Measurements from ENCODE around the gene ZCCHC14.
"Not testable (repeated sequence)": the region's sequence is repeated elsewhere in the genome, so short reads cannot be mapped to it uniquely, and the experiment has no call there.

ZCCHC14 gene

DNA sequence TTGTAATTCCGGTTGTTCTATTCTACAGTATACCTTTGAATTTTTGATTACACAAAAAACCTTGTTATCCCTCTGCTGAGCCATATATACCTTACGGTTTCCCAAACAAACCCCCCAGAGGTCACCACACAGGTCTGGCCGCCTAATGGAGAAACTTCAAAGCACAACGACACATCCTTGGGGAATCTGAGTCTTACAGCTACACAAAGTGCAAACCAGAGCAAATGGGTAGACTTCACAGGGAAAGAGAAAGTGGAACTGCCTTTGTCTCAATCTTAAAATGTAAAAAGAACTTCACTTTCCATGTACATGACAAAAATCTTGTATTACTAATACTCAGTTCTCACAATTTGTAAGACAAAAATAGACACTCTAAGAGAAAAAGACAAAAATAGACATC, 111.9 kb downstream of the ZCCHC14 start:
- no peak for DNase-seq (ENCODE audit: low spot score)

DNA sequence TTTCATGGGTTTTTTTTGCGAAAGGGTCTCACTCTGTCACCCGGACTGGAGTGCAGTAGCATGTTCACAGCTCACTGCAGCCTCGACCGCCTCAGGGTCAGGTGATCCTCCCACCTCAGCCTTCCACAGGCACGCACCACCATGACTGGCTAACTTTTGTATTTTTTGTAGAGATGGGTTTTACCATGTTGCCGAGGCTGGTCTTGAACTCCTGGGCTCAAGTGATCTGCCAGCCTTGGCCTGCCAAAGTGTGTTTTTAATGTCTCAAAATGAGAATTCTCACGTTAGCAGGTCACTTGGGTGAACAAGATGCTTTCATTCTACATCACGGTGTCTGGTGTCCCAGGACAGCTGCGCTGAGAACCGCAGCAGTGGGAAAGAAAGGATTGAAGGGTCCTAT, 112.4 kb downstream of the ZCCHC14 start:
- no peak for DNase-seq (ENCODE audit: low spot score)

DNA sequence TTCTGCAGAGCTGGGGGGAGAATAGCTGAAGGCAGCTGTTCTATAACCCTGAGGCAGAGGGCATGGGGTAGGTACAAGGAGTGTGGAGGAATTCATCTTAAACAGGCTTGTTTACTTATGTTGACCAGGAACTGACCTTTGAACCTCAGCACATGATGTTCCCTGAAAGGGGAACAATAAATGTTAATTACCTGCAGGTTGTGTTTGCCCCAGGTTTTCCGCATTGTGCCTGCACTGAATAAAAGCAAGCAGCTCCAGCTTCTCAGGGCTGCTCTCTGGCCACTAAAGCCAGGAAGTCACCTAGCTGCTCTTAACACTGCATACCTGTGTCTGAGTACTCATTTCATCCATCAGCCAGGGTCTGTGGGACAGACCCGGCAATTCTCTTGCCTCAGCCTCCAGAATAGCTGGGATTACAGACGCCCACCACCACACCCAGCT, 113.5 kb downstream of the ZCCHC14 start:
- not testable (repeated sequence) for DNase-seq (ENCODE audit: low spot score)

DNA sequence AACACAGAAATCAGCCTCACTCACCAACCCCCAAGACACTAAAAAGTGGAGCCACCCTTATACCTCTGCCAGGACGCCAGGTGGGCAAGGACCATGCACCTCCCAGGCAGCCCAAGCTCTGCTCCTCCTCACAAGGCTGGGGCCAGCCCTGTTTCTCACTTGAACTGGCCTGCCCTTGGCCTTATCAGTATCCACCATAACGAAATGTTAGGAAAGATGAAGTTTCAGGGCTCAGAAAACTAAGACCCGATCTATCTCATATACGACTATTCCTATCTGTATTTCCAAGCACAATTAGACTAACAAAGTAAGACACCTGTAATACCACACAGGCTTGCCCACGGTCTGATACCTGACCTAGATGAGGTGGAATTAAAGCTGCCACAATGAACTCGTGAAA, 116.2 kb downstream of the ZCCHC14 start:
- DNase-seq (ENCODE audit: low spot score): peak; percentile 59

DNA sequence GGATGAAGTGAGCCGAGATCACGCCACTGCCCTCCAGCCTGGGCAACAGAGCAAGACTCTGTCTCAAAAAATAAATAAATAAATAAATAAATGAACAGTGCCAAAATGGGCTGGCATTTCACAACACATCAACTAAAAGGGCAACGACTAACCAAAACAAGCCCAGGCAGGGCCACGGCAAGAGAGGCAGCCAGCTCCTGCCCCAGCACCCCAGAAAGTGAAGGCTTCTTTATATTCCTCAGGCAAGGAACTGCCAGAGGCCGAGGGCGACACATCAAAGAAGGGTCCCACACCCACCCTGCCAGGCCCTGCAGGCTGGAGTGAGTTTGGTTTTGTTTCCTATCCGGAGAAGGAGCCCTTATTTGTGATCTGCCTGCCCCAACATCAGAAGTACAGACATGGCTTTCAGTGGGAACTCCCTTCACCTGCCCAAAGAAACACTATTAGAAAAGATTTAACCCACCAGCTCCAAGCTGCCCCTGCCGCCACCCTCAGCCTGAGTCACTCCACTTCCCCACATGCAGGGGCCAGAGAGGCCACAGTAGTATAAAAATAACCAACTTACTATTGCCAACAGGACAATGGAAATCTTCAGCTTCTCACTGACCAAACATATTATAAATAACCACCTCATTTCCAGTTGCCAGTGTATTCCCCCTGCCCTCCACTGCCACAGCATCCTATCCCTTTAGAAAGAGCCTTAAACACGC, 117.2 kb downstream of the ZCCHC14 start:
- DNase-seq (ENCODE audit: low spot score): no peak

DNA sequence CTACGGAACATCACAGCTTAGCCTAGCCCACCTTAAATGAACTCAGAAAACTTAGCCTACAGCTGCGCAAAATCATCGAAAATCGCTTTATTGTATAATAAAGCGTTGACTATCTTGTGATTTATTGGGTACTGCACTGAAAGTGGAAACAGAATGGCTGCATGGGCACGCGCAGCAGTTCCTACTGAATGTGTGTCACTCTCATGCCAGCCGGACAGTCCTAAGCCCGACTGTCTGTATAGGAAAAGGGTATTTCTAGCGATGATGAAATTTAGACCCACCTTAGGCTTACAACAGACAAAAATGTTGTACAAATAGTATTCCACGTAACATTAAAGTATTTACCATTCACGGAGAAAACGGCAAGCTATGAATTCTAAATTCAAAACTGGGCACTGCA, 118.5 kb downstream of the ZCCHC14 start:
- no peak for DNase-seq (ENCODE audit: low spot score)

DNA sequence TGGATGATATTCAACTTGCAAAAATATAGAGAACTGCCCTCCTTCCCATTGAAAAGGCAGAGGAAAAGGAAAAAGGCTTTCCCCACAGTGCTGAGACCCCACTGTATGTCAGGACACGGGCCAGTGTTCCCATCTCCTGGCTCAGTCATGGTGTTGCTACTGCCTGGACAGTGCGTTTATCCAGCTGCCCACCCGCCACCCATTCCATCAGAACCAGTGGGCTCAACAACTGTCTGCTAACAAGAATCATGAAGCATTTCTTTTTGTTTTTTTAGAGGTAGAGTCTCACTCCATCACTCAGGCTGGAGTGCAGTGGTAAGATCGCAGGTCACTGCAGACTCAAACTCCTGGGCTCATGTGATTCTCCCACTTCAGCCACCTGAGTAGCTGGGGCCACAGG, 120.5 kb downstream of the ZCCHC14 start:
- no peak for DNase-seq (ENCODE audit: low spot score)

DNA sequence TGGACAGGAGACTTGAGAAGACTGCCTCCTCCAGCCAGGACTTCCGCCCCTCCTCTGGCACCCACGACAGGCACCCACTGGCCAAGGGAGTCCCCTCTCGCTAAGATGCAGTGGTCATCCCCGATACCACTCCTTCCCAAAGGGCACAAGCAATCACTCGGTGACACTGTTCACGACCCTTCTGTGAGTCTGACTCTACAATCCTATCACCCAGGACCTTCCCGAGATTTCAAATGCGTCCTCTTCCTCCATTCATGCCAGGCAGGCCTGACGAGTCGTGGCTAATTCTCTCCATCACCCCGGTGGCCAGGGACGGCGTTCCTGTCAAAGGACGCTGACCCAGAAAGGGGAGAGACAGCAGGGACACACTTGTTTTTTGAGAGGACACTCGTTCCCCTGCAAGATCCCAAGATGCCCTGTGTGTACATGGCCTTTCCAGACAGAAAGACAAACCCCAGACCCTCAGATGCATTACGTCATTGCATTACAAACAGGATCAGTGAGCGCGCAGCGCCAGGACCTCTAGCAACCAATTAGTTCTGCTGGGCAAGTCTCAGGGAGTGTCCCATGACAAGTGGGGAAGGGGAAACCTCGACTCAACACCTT, 121.5 kb downstream of the ZCCHC14 start:
- DNase-seq (ENCODE audit: low spot score): no peak

DNA sequence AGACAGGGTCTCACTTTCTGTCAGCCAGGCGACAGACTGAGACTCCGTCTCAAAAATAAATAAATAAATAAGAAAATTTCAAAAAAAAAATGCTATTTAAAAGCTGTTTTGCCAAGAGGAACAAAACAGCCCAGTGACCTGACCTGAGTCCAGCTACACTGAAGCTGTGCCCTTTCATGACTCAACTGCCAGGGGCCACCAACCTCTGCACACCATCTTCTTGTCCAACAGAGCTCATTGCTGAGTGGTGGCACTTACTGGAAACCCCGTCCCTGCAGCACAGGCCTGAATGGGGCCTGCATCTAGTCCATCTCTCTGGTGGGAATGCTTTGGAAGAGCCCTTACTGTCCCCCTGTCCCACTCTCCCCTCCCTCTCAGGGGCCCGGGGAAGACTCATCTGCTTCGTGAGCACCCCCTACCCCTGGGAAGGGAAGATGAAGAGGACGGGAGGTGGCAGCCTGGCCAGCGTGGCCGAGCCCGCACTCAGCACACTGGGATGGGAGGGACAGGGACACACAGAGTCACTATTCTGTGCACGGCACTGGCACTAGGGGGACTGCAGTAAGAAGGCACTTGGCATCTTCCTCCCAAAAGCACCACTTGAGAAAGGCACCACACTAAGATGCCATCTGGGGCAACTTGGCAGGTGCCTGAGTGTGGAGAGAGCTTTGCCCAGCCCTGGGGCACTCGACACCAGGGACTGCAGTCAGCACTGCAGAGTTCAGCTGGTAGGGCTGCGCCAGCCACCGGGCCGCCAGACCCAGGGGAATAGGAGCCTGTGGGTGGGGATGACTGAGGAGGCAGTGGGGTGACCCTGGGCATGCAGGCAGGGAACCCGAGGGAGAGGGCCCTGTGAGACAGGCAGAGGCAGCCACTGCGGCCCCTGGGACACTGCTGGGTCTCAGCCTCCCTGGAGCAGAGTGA, 122.8 kb downstream of the ZCCHC14 start:
- DNase-seq (ENCODE audit: low spot score): no peak

DNA sequence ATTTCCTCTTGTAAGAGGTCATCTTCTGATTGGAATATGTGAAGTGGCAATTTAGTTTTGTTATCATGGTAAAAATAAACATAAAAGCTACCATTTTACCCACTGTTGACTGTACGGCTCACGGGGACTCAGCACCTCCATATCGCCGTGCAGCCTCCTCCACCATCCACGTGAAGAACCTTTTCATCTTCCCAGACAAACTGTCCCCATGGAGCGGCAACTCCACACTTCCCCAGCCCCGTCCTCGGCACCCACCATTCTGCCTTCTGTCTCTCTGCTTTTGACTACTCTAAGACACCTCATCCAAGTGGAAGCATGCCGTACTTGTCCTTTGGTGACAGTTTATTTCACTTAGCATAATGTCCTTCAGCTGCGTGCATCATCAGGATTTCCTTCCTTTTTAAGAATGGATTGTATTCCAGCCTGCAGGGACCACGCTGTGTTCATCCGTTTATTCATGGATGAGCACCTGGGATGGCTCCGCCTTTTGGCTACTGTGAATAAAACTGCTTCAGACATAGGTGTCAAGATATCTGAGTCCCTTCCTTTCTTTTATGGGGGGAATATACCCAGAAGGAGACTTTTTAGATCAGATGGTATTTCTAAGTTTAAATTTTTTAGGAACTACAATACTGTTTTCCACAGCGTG, 123.6 kb downstream of the ZCCHC14 start:
- DNase-seq (ENCODE audit: low spot score): no peak

DNA sequence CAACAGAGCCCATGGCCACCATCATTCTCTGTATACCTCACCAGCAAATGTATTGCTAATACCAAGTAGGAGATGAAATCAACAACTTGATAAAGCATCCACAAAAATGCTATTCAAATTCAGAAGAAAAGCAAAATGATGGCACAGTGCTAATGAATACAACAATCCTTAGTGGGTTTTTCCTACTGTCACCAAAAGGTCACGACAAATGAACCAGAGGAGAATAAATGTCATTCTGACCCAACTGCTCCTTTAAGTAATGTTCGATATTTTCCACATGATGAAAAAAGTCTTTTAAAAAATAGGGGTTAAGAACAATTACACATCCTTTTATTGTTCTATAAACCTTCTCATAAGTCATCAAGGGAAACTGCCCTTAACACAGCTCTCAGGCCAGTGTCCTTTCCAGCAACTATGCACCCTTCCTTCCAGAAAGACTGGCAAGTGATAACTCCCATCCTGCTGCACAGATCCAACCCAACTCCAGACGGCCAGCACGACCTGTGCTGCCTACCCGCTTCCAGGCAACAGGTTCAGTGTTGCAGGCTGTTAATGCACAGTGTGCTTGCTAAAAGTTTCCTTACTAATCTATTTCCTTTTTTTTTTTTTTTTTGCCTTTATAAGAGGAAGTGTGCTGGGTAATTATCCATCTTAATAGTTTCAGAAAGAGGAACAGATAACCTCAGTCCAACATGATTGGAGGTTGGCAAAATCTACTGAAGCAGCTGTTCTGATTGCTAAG, 124.6 kb downstream of the ZCCHC14 start:
- no peak for DNase-seq (ENCODE audit: low spot score)

DNA sequence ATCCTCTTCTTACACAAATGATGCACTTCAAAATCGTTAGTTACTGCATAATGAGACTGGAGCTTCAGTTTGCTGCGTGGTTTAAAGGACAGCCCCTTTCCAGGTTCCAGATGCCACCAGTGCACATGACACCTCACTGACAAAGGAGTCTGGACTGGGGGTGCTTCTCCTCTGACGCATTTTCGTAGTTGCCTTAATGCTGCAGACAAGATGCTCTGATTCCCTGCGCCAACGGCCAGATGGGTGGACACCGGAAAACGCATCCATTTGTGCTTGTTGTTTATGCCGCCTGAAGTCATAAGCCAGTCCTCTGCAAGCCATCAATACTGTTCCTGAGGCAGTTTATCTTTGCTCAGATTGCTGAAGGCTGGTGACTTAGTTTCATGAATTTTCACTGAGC, 125.3 kb downstream of the ZCCHC14 start:
- DNase-seq (ENCODE audit: low spot score): no peak

DNA sequence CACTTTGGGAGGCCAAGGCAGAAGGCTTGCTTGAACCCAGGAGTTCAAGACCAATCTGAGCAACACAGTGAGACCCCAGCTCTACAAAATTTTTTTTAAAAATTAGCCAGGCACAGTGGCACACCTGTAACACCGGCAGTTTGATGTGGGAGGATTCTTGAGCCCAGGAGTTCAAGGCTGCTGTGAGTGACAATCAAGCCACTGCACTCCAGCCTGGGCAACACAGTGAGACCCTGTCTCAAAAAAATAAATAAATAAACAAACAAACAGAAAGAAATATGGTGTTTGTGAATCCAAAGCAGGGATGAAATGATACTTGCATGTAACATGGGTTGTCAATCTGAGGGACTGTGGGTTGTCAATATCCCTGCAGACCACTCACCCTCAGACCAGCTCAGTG, 125.9 kb downstream of the ZCCHC14 start:
- no peak for DNase-seq (ENCODE audit: low spot score)

DNA sequence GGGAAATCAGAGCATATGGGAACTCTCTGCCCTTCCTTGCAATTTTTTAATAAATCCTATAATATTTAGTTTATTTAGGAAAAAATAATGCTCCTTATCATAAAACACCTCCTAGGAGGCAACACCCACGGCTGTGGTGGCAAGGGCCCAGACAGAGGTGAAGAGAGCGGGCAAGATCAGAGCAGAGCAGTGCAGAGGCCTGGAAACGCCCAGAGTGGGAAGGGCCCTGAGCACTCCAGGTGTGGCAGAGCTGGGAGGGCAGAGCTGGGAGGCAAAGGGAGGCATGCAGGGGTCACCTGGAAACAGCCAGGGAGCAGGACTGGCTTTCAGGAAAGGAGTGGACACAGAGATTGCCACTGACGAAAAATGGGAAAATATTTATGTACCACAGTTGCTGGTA, 126.5 kb downstream of the ZCCHC14 start:
- DNase-seq (ENCODE audit: low spot score): no peak

DNA sequence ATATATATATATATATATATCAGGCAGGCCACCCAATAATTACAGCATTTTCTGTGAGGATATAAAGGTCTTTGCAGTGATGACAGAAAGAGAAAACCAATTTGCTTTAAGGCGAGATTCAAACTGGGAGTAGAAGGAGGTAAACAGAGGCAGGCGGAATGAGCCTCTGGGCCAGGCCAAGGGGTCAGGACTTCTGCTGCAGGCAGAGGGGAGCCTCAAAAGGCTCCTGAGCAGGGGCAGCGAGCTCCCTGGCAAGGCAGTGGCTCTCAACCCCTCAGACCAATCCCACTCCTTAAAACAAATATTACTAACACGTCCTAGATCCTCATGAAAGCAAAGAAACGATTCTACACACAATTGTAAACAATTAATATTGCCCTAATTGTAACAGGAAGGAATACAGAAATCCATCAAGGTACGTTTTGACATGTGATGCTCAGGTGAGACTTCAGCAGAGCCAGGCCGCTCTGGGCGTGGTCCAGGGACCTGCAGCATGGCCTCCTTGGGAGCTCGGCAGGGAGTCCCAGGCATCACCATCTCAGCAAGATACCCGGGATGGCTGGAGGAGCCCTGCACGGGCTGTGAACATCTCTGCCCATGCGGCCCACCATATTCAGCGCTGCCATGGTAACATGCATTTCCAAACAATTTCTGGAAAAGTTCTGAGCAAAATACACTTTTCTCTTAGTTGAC, 127.7 kb downstream of the ZCCHC14 start:
- DNase-seq (ENCODE audit: low spot score): no peak

DNA sequence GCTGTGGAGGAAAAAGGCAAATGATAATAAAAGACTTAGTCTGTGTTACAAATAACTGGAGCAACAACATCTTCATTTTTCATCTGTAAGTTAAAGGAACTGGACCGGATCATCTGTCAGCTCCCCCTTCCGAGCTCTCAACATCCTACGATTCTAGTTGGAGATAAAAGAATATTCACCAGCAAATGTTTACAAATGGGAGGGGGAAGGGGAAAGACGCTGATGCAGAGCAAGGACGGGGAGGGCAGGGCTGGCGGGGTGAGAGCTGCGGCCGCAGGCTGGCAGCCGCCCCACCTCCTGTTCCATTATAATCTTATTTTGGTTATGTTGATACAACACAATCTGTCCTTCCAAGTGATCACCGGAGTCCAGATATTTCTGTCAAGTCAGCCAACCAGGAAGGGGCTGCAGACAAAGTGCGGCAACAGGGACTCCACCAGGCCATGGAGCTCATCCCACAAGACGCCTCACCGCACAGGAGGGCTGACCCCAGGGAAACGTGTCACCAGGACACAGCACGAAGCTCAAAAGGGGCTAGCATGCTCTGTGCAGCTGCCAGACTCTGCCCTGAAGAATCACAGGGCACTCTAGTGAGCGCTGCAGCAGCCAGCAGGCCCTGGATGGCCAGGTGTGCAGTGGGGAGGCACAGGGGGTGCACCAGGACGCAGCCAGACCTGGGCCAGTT, 128.9 kb downstream of the ZCCHC14 start:
- DNase-seq (ENCODE audit: low spot score): no peak

DNA sequence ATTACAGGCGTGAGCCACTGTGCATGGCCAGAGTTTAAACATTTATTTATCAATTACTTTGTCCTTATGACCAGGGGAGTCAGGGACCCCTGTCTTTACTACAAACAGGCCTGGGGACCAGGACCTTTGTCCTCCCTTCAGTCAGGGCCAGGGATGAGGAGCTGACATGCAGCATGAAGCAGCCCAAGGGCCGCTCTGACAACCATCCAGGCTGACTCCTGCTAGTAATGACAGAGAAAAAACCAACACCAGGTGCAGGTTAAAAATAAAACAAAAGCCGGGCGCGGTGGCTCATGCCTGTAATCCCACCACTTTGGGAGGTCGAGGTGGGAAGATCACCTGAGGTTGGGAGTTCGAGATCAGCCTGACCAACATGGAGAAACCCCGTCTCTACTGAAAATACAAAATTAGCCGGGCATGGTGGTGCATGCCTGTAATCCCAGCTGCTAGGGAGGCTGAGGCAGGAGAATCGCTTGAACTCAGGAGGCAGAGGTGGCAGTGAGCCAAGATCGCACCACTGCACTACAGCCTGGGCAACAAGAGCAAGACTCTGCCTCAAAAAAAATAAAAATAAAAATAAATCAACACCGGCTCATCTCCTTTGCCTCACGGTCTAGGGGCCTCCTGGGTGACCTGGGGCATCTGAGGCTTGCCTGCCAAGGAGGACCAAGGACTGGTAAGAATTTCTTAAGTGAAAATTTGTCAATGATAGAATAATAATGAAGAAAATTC, 129.8 kb downstream of the ZCCHC14 start:
- DNase-seq (ENCODE audit: low spot score): not testable (repeated sequence)

DNA sequence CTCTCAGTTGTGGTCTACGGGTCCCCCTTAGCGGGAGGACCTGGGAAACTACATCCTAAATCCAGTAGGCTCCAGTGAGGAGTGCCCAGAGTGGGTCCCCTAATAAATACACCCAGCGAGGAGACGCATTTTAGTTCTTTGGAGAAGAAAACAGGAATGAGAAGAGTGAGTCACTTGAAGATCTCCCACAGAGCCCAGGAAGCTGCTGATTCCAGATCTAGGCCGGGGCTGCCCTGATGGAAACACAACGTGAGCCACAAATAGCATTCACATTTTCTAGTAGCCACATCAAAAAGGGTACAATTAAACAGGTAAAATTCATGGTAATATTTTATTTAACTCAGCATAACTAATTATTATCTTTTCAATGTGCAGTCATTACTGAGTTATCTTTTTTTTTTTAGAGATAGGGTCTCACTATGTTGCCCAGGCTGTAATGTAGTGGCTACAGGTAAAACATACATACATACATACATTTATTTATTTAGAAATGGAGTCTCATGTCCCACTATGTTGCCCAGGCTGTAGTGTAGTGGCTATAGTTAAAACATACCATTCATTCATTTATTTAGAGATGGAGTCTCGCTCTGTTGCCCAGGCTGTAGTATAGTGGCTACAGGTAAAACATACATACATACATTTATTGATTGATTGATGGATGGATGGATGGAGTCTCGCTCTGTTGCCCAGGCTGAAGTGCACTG, 130.8 kb downstream of the ZCCHC14 start:
- DNase-seq (ENCODE audit: low spot score): no peak

Data from hematopoietic multipotent progenitor cell treated with erythropoietin and hydrocortisone succinate and interleukin-3 and kit ligand, for 17 days (in vitro differentiated cells).